Measurements from ENCODE around the gene CMTM1. TPM values are rescaled to one million over a fixed set of nuclear protein-coding genes. Genes with fewer than 3 reads are reported as not detected.

The CMTM1 gene
- total RNA-seq, 1 experiment from 2014 or later: 2.6 TPM

GRCh38 chr16:66596986-66597848 lies 31.0 kb downstream of the CMTM1 start:
- no peak overlapping the region for H2BK12ac ChIP-seq (ENCODE audit: insufficient read length, low read depth, low read length)
- no peaks in the 10 kb centered on the region for H3K9me3 ChIP-seq (ENCODE audit: control insufficient read depth, low read depth, low read length)
- no peak overlapping the region for H3T11ph ChIP-seq (ENCODE audit: low read length)
- Mint-ChIP-seq H3K27me3 (ENCODE audit: low read depth) (peaks cover 6% of the 10 kb centered on the region; the same call in 1 of the 2 replicates), H3K36me3 (ENCODE audit: insufficient read depth in 1 of 3, low read depth in 3 of 3) (no peaks in the 10 kb centered on the region), H3K9me3 (no peaks in the 10 kb centered on the region), H3K4me3 (no peak overlapping the region), H3K4me1 (no peaks in the 10 kb centered on the region), H3K27ac (no peak overlapping the region)
- H2BK15ac ChIP-seq (ENCODE audit: low read depth, low read length): no peak overlapping the region
- H4K5ac ChIP-seq (ENCODE audit: insufficient read length, low read depth, low read length): no peak overlapping the region
- DNase-seq: no peak
- no peak overlapping the region for H4K91ac ChIP-seq (ENCODE audit: insufficient read length, low read depth, low read length)
- H3K23ac ChIP-seq (ENCODE audit: insufficient read length, low read depth, low read length): no peak overlapping the region
- no peak overlapping the region for H3K4ac ChIP-seq (ENCODE audit: low read depth, low read length)
- H3K4me2 ChIP-seq (ENCODE audit: insufficient read depth, insufficient read length, low read length): no peak overlapping the region
- H2BK20ac ChIP-seq (ENCODE audit: low read depth, low read length, poor library complexity, severe bottlenecking): no peak overlapping the region
- H2AFZ ChIP-seq (ENCODE audit: low read length): no peak overlapping the region
- H3K56ac ChIP-seq (ENCODE audit: insufficient read length, low read depth, low read length): no peak overlapping the region
- H3K4me1 ChIP-seq (ENCODE audit: insufficient read depth, low read length): no peaks in the 10 kb centered on the region
- H3K27ac ChIP-seq (ENCODE audit: insufficient read length, low read depth, low read length): no peak overlapping the region
- no peak overlapping the region for H3K18ac ChIP-seq (ENCODE audit: insufficient read length, low read depth, low read length)
- no peaks in the 10 kb centered on the region for H3K23me2 ChIP-seq (ENCODE audit: insufficient read length, low read depth, low read length, poor library complexity, severe bottlenecking)
- H4K8ac ChIP-seq (replicated peaks; ENCODE audit: insufficient read length, low read depth, low read length): no peak overlapping the region
- TF ChIP-seq CTCF (conservative IDR thresholded peaks at IDR 0.05): no peak
- no peak overlapping the region for H2BK120ac ChIP-seq (ENCODE audit: low read depth, low read length, poor library complexity, severe bottlenecking)
- no peak overlapping the region for H3K9ac ChIP-seq (ENCODE audit: extremely low read depth, insufficient read length, low read length)
- no CpG with 5 or more reads among the region's 5 CpGs for WGBS (ENCODE audit: extremely low coverage, insufficient read length, low lambda C conversion rate)
- H2BK5ac ChIP-seq (ENCODE audit: insufficient read length, low read length): no peak overlapping the region
- H3K79me2 ChIP-seq (ENCODE audit: insufficient read depth, low read length): no peaks in the 10 kb centered on the region
- H3K14ac ChIP-seq (ENCODE audit: insufficient read depth, low read length): no peak overlapping the region
- H3K27me3 ChIP-seq (ENCODE audit: insufficient read depth, low read length): no peaks in the 10 kb centered on the region
- H3K79me1 ChIP-seq (ENCODE audit: insufficient read depth, low read depth, low read length, poor library complexity, severe bottlenecking): no peaks in the 10 kb centered on the region
- no peak overlapping the region for H2AK5ac ChIP-seq (ENCODE audit: insufficient read length, low read length)
- H4K20me1 ChIP-seq (ENCODE audit: control insufficient read depth, insufficient read depth, insufficient read length): no peaks in the 10 kb centered on the region

All from H9 (cell line).